ENCODE measurements around the gene ST3GAL2. TPM values are rescaled to one million over a fixed set of nuclear protein-coding genes. Genes with fewer than 3 reads are reported as not detected.

The ST3GAL2 gene
- total and polyA plus RNA-seq, 2 experiments from 2014 or later = 46.1 to 115 TPM

- peaks cover 52% of the 10 kb centered on the region for H3K4me1 ChIP-seq (ENCODE audit: low read depth)
- H3K9me3 ChIP-seq (ENCODE audit: low read depth) = no peaks in the 10 kb centered on the region
- no peak for TF ChIP-seq CTCF (IDR thresholded peaks at IDR 0.05; ENCODE audit: low read depth, low read length)
- no peaks in the 10 kb centered on the region for H3K27me3 ChIP-seq
- H3K4me3 ChIP-seq = peak overlapping the region; percentile 83
- peak; percentile 87 to 94 for DNase-seq (ENCODE audit: low read depth in 1 of 2, low spot score in 1 of 2)
- H3K27ac ChIP-seq = peak overlapping the region; percentile 92
- no peaks in the 10 kb centered on the region for H3K36me3 ChIP-seq
Measured at GRCh38 chr16:70437017-70437581, 1.8 kb downstream of the ST3GAL2 start.

DNA sequence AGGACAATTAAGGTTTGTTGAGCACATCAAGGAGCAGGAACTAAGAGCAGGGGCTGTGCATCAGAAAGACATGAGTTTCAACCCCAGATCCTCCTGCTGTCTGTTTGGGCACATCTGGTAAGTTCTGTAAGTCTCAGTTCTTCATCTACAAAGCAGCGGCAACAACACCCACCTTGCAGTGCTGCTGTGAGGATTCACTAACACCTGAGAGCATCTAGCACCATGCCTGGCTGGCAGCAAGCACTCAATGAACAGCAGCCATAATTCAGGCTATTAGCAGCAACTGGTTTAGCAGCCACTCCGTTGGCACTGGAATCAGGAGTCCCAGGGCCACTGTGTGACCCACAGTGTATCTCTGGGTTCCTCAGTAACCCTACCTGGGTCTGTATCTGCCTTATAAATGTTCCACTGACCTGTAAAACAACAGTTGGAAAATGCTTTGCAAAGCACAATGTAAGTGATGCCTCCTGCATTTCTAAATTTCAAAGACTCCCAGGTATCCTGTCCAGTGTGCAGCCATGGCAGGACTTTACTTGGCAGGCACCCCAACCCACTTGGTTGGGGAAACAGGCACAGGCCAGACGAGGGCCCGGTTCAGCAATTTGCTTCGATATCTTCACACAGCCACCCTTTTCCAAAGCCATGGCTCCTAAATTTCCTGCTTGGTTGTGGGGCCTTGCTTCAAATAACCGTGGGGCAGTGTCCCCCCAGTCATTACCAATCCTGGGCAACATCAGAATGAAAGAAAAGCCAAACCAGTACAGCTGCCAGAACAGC lies 4.2 kb downstream of the ST3GAL2 start:
- no peaks in the 10 kb centered on the region for H3K36me3 ChIP-seq
- H3K9me3 ChIP-seq (ENCODE audit: low read depth) = no peaks in the 10 kb centered on the region
- H3K27me3 ChIP-seq = no peaks in the 10 kb centered on the region
- H3K27ac ChIP-seq = no peak overlapping the region
- no peak for DNase-seq (ENCODE audit: low read depth in 1 of 2, low spot score in 1 of 2)
- no peak for TF ChIP-seq CTCF (IDR thresholded peaks at IDR 0.05; ENCODE audit: low read depth, low read length)
- H3K4me1 ChIP-seq (ENCODE audit: low read depth) = peaks cover 70% of the 10 kb centered on the region
- no peak overlapping the region for H3K4me3 ChIP-seq

- Histone ChIP-seq H3K27ac (peak overlapping the region; percentile 99), H3K4me1 (ENCODE audit: low read depth) (peaks cover 77% of the 10 kb centered on the region), H3K9me3 (ENCODE audit: low read depth) (no peaks in the 10 kb centered on the region), H3K36me3 (no peaks in the 10 kb centered on the region), H3K4me3 (no peak overlapping the region), H3K27me3 (no peaks in the 10 kb centered on the region)
- DNase-seq (ENCODE audit: low read depth in 1 of 2, low spot score in 1 of 2) = peak in 1 of 2 donors; percentile 89
- TF ChIP-seq CTCF (IDR thresholded peaks at IDR 0.05; ENCODE audit: low read depth, low read length) = no peak
Measured at GRCh38 chr16:70433458-70434103, 5.3 kb downstream of the ST3GAL2 start.

GRCh38 chr16:70432723-70433457 lies 6.0 kb downstream of the ST3GAL2 start:
- H3K27me3 ChIP-seq = no peaks in the 10 kb centered on the region
- H3K9me3 ChIP-seq (ENCODE audit: low read depth) = no peaks in the 10 kb centered on the region
- H3K27ac ChIP-seq = peak overlapping the region; percentile 99
- H3K4me3 ChIP-seq = no peak overlapping the region
- peaks cover 77% of the 10 kb centered on the region for H3K4me1 ChIP-seq (ENCODE audit: low read depth)
- H3K36me3 ChIP-seq = no peaks in the 10 kb centered on the region
- peak; percentile 54 to 59 for DNase-seq (ENCODE audit: low read depth in 1 of 2, low spot score in 1 of 2)
- TF ChIP-seq CTCF (IDR thresholded peaks at IDR 0.05; ENCODE audit: low read depth, low read length) = no peak

GRCh38 chr16:70432356-70432722 lies 6.6 kb downstream of the ST3GAL2 start:
- Histone ChIP-seq H3K4me3 (no peak overlapping the region), H3K36me3 (no peaks in the 10 kb centered on the region), H3K27ac (peak overlapping the region; percentile 99), H3K27me3 (no peaks in the 10 kb centered on the region), H3K9me3 (ENCODE audit: low read depth) (no peaks in the 10 kb centered on the region), H3K4me1 (ENCODE audit: low read depth) (peaks cover 77% of the 10 kb centered on the region)
- no peak for TF ChIP-seq CTCF (IDR thresholded peaks at IDR 0.05; ENCODE audit: low read depth, low read length)
- DNase-seq (ENCODE audit: low read depth in 1 of 2, low spot score in 1 of 2) = peak in 1 of 2 donors; percentile 45
